Mucosa of stomach (tissue), 1 donor: Measurements from ENCODE around the gene CCT7.

ENCODE experiments used
- H3K27me3 ChIP-seq: one replicate; pipeline ENCODE4 v1.7.0; 2013; ENCODE audit warnings: mild to moderate bottlenecking, low read length; ENCODE audit not compliant: control insufficient read depth, insufficient read depth
- H3K36me3 ChIP-seq: one replicate; pipeline ENCODE4 v1.7.0; 2013; ENCODE audit warnings: low read length; ENCODE audit not compliant: control insufficient read depth, insufficient read depth
- H3K4me1 ChIP-seq: one replicate; pipeline ENCODE4 v1.7.0; 2013; ENCODE audit warnings: mild to moderate bottlenecking, low read length; ENCODE audit not compliant: control insufficient read depth, insufficient read depth
- H3K4me3 ChIP-seq: one replicate; pipeline ENCODE4 v1.7.0; 2013; ENCODE audit warnings: low read length
- H3K9ac ChIP-seq: one replicate; pipeline ENCODE4 v1.7.0; 2013; ENCODE audit warnings: mild to moderate bottlenecking, low read length, moderate library complexity
- H3K9me3 ChIP-seq: one replicate; pipeline ENCODE4 v1.7.0; 2013; ENCODE audit warnings: mild to moderate bottlenecking, low read length, moderate library complexity; ENCODE audit not compliant: control insufficient read depth
- donor health status: Pancreatic carcinoma.

Gene CCT7

DNA sequence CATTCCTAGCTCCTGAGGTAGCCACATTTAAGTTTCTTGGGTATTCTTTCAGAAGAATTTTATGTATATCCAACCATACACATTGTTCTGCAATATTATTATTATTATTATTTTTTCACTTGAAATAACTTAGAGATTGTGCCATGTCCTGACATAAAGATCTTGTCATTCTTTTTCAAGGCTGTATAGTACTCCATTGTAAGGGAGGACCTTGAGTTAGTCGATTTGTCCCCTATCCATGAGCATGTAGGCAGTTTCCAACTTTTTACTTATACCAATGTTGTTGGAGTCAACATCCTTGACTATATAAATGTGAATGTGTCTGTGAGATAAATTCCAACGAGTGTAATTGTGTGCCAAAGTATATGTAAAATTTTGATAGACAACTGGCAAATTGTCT lies 60.1 kb downstream of the CCT7 start:
- Histone ChIP-seq H3K4me1 (no peaks in the 10 kb centered on the region), H3K9me3 (no peaks in the 10 kb centered on the region), H3K36me3 (no peaks in the 10 kb centered on the region), H3K27me3 (peaks cover 78% of the 10 kb centered on the region), H3K4me3 (no peak overlapping the region), H3K9ac (no peak overlapping the region)

DNA sequence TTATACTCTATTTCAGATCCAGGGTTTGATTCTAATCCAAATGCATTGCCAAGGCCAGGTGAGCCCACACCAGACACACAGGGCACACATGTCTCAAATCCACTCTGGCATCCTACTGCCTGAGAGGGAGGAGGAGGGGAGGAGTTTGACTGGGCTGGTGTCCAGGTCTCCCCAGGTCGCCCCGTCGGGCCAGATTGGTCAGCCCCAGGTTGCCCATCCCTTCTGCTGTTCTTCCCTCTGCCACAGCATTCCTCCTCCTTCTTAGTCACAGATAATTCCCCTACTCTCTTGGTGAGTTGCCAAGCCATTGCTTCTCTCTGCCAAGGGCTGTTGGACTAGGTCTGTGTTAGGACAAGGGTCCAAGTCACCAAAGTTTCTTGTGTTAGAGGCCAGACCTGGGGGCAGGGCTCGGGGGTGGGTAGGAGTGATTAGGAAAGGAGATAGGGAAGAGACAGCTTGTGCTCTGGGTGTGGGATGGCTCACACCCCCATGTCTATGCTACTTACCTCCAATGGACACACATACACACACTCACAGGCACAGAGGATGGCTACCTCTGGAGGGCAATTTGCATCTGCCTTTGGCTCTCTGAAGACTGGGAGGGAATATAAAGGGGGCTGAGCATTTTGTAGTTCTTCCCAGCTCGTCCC lies 61.8 kb downstream of the CCT7 start:
- H3K36me3 ChIP-seq, result no peaks in the 10 kb centered on the region
- H3K9me3 ChIP-seq, result no peaks in the 10 kb centered on the region
- no peaks in the 10 kb centered on the region for H3K4me1 ChIP-seq
- no peak overlapping the region for H3K9ac ChIP-seq
- no peak overlapping the region for H3K4me3 ChIP-seq
- peaks cover 62% of the 10 kb centered on the region for H3K27me3 ChIP-seq

DNA sequence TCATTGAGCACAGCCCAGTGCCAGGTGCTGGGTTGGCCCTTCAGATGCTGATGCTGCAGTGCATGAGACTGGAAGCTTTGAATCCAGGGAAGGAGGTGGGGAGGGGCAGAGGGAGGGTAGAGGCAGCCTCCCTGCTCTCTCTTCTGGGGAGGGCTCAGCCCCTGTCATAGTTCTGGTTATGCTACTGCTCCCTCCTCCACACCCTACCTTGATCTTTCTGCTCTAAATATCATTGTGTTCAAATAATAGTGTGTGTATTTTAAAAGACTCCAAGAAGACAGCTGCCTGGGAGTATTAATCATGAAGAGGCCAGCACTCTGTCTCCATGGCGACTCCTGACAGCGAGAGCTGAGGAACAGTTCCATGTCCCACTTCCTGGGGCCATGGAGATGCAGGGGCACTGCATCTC lies 63.0 kb downstream of the CCT7 start:
- Histone ChIP-seq H3K36me3 (no peaks in the 10 kb centered on the region), H3K9ac (no peak overlapping the region), H3K27me3 (peaks cover 49% of the 10 kb centered on the region), H3K4me3 (no peak overlapping the region), H3K4me1 (no peaks in the 10 kb centered on the region), H3K9me3 (no peaks in the 10 kb centered on the region)

DNA sequence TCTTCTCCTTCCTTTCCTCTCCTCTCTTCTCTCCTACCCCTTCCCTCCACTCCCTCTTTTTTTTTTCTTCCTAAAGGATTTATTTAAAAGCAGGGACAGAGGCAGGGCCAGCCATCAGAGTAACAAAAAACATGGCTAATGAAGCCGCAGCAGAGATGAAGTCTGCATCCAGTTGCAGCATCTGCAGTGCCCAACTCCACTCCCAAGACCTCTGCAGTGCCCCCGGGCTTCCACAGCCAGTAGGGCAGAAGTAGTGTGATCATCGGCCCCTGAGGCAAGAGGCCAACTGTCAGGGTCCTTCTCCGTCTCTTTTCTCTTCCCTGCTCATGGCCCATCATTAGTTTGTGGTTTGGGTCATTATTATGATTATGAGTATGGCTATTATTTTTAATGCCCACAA lies 63.5 kb downstream of the CCT7 start:
- Histone ChIP-seq H3K4me1 (no peaks in the 10 kb centered on the region), H3K36me3 (no peaks in the 10 kb centered on the region), H3K4me3 (no peak overlapping the region), H3K9me3 (no peaks in the 10 kb centered on the region), H3K27me3 (peaks cover 45% of the 10 kb centered on the region), H3K9ac (no peak overlapping the region)

DNA sequence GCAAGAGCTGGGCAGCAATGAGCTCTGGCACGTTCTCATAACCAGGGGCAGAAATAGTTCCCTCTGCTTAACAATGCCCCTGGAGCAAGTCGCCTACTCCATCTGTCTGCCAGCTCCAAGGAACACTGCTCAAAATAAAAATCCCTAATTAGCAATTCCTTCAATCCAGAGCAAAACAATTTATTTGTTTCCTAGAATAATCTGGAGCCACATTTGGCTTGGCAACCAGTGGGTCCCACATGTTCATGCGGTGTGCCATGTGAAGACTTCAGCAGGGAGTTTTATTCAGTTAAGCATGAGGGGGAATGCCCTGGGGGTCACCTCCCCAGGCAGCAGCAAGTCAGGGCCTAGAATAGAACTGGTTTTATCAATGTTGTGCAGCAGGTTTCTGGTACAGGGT lies 66.8 kb downstream of the CCT7 start:
- no peaks in the 10 kb centered on the region for H3K9me3 ChIP-seq
- H3K27me3 ChIP-seq, result peaks cover 11% of the 10 kb centered on the region
- H3K4me1 ChIP-seq, result no peaks in the 10 kb centered on the region
- no peak overlapping the region for H3K4me3 ChIP-seq
- no peaks in the 10 kb centered on the region for H3K36me3 ChIP-seq
- no peak overlapping the region for H3K9ac ChIP-seq

DNA sequence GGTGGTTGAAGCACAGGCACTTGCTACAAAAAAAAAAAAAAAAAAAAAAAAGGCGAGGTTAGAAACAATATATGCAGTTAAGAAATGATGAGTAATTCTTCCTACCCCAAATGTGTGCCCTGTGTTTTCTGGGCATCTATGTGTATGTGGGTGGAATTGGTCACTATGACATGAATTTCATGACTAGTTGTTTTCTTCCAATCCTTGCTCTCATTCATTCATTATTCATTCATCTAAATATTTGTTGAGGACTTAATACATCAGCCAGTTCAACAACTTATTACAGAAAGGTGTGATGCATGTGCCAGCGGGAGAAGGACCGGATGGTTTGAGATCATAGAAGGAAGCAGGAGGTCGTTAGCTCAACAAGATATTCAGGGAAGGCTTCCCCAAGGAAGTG lies 67.5 kb downstream of the CCT7 start:
- H3K36me3 ChIP-seq, result no peaks in the 10 kb centered on the region
- H3K9me3 ChIP-seq, result no peaks in the 10 kb centered on the region
- H3K4me1 ChIP-seq, result no peaks in the 10 kb centered on the region
- no peak overlapping the region for H3K9ac ChIP-seq
- no peak overlapping the region for H3K4me3 ChIP-seq
- peaks cover 6% of the 10 kb centered on the region for H3K27me3 ChIP-seq
